GM21619 (cell line): Measurements from ENCODE around the gene MCF2L.

Source experiments
- ATAC-seq: cut with Tn5 transposase; IDR thresholded peaks from one replicate; pipeline ENCODE4 v1.9.1; 2021; ENCODE audit not compliant: unreplicated experiment

Gene MCF2L

GRCh38 chr13:113145496-113145895, 176.5 kb downstream of the MCF2L start:
- ATAC-seq, result no peak

DNA sequence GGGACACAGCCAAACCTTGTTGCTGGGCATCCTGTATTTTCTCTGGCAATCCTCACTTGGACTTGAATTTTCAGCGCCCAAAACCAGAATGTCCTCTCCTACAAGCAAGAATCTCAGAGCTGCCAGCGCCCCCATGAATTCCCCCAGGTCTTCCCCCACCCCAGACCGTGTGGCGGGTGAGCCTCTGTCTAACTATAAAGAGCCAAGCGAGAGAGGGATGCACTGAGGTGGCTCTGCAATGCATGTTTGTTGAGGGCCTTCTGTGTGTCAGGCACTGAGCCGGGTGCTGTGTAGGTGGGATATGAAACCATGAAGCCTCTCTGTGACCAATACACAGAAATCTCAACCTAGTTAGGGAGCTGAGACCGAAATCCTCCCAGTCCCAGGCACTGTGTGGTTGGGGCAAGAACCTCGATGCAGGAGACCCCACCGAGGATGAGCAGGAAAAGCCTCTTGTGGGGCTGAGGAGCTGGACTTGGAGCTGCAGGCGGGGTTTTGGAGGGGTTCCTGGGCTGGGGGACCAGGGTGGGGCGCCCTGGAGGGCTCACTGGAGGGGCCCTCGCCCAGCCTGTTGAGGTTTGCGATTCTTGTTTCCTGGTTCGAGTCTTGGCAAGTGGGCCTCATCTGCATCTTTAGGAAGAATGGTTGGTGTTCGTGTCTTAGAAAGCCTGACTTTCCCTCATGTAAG, 177.0 kb downstream of the MCF2L start:
- no peak for ATAC-seq

DNA sequence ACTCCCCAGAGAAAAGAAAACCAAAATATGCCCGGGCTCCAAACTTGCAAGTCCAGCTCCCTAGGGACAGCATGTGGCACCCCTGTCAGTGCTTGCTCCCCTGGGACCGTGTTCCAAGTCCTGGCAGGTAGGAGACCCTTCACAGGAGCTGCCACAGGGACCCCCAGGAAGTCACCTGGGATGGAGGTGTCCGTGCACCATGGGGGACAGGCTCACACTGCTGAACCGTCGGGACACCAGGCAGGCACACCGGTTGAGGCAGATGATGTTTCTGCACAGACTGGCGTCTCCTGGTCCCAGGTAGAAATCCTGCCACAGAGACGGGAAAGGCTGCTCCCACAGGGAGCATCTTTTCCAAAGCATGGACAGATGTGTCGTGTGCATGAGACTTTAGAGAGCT, 177.7 kb downstream of the MCF2L start:
- no peak for ATAC-seq

- no peak for ATAC-seq
These were observed 178.2 kb downstream of the MCF2L start for GRCh38 chr13:113147206-113147605.

- ATAC-seq, result no peak
These were observed 179.4 kb downstream of the MCF2L start for GRCh38 chr13:113148407-113148806.

DNA sequence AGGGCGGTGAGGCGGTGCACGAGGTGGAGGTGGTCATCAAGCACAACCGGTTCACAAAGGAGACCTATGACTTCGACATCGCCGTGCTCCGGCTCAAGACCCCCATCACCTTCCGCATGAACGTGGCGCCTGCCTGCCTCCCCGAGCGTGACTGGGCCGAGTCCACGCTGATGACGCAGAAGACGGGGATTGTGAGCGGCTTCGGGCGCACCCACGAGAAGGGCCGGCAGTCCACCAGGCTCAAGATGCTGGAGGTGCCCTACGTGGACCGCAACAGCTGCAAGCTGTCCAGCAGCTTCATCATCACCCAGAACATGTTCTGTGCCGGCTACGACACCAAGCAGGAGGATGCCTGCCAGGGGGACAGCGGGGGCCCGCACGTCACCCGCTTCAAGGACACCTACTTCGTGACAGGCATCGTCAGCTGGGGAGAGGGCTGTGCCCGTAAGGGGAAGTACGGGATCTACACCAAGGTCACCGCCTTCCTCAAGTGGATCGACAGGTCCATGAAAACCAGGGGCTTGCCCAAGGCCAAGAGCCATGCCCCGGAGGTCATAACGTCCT, 180.0 kb downstream of the MCF2L start:
- no peak for ATAC-seq
